C4-2B (cell line): ENCODE data around the gene UNC45A.

Source experiments
- CTCF ChIP-seq: fragments of 450-650 bp; conservative IDR thresholded peaks from 2 replicates; pipeline ENCODE4 v1.5.1; 2017; ENCODE audit warnings: mild to moderate bottlenecking
- ZFX ChIP-seq: fragments of 450-650 bp; IDR thresholded peaks from 2 replicates; pipeline ENCODE4 v1.6.1; 2017

GRCh38 chr15:90895571-90896117, 39.4 kb upstream of the UNC45A start:
- TF ChIP-seq CTCF, result no peak; the same call in 1 of the 2 replicates
- TF ChIP-seq ZFX, result no peak
